Calu3 (cell line): ENCODE data around the gene ALG1. TPM values are rescaled to one million over a fixed set of nuclear protein-coding genes. Genes with fewer than 3 reads are reported as not detected.
A peak's percentile ranks its signal among the peaks of the same experiment; 100 is the strongest.
"Not testable (repeated sequence)": the region's sequence is repeated elsewhere in the genome, so short reads cannot be mapped to it uniquely, and the experiment has no call there.

Experiments used
- BruUV-seq: library from RNA; stranded (reverse); fragments of 400-500 nt; replicated peaks from 2 replicates; lab custom pipeline; 2021; lab: Mats Ljungman, UMichigan
- CTCF ChIA-PET: fragments of 300-600 bp; sonication (Branson Sonifier 250); formaldehyde crosslinking; loops from one replicate; lab custom pipeline; 2022; ENCODE audit warnings: antibody characterized with exemption; lab: Charles Lee
- DNase-seq: peaks from one replicate; pipeline ENCODE4 v3.0.0; 2022
- H3K27ac Mint-ChIP-seq: one replicate; pipeline ENCODE4 v1.8.0; 2022; ENCODE audit warnings: mixed read lengths; ENCODE audit not compliant: unreplicated experiment
- H3K27me3 Mint-ChIP-seq: one replicate; pipeline ENCODE4 v1.8.0; 2022; ENCODE audit warnings: mixed read lengths; ENCODE audit not compliant: unreplicated experiment
- H3K36me3 Mint-ChIP-seq: one replicate; pipeline ENCODE4 v1.8.0; 2022; ENCODE audit warnings: mild to moderate bottlenecking, moderate library complexity, mixed read lengths; ENCODE audit not compliant: insufficient read depth, unreplicated experiment
- H3K4me1 Mint-ChIP-seq: one replicate; pipeline ENCODE4 v1.8.0; 2022; ENCODE audit warnings: mild to moderate bottlenecking, low read depth, mixed read lengths; ENCODE audit not compliant: unreplicated experiment
- H3K4me3 Mint-ChIP-seq: one replicate; pipeline ENCODE4 v1.8.0; 2022; ENCODE audit warnings: mild to moderate bottlenecking, low read depth, moderate library complexity, mixed read lengths; ENCODE audit not compliant: unreplicated experiment
- H3K9me3 Mint-ChIP-seq: one replicate; pipeline ENCODE4 v1.8.0; 2022; ENCODE audit warnings: low read depth, mixed read lengths; ENCODE audit not compliant: unreplicated experiment
- CTCF ChIP-seq: fragments of 200-600 bp; IDR thresholded peaks from one replicate; pipeline ENCODE4 v1.8.0; 2022; ENCODE audit warnings: antibody characterized with exemption; ENCODE audit not compliant: unreplicated experiment
- intact Hi-C: fragments of 100-400 bp; cut with micrococcal nuclease; formaldehyde crosslinking; loops from one replicate; pipeline ENCODE4 v1.10.0; 2022; ENCODE audit not compliant: unreplicated experiment
- total RNA-seq: library from RNA; stranded (reverse); gene quantifications from 2 replicates; pipeline ENCODE4 v1.2.3, GENCODE V29; 2022

The ALG1 gene
- total RNA-seq, 1 experiment from 2014 or later, result 38.3 TPM

DNA sequence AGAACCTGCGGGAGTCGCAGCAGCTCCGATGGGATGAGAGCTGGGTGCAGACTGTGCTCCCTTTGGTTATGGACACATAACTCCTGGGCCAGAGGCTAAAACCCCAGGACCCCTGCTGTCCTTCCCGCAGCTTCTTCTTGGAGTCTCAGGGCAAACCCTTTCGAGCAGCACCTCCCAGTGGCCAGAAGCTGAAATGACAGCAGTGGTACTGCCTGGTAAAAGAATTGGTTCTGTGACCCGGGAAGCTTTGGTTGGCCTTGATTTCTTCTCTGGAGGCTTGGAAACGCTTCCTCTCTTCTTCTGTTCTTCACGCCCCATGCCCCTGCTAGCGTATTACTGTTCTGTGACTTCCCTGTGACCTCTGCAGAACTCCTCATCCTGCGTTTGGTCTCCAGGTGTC lies 13.2 kb downstream of the ALG1 start:
- BruUV-seq, H3K4me3 Mint-ChIP-seq, intact Hi-C loops, H3K9me3 Mint-ChIP-seq, H3K27ac Mint-ChIP-seq, H3K27me3 Mint-ChIP-seq, H3K4me1 Mint-ChIP-seq: not testable (repeated sequence)
- H3K36me3 Mint-ChIP-seq, result peaks cover 57% of the 10 kb centered on the region
- TF ChIP-seq CTCF, result peak; percentile 88
- peak; percentile 70 for DNase-seq
- CTCF ChIA-PET, result interaction anchor here (1.1 kb wide), 2 partner anchors 13 kb away, joined by 3 to 4 read pairs; no protein-coding TSS in a partner anchor

DNA sequence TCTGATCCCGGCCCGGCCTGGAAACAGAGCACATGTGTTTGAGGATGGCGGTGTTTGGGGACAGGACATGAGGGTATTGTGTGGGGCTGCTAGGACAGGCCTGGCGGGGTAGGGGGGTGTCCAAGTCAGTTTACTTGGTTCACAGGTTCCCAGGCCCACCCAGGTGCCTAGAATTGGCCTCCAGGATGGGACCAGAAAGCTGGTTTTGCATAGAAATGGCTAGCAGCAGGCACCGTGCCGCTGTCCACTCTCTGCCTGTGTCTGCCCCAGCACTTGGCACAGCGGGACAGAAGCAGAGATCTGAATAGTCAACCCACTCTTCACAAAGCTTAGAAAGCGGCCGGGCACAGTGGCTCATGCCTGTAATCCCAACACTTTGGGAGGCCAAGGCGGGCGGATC lies 14.1 kb downstream of the ALG1 start:
- H3K9me3 Mint-ChIP-seq, DNase-seq, H3K27ac Mint-ChIP-seq, BruUV-seq, CTCF ChIA-PET, intact Hi-C loops, H3K27me3 Mint-ChIP-seq, H3K4me1 Mint-ChIP-seq, H3K4me3 Mint-ChIP-seq: not testable (repeated sequence)
- H3K36me3 Mint-ChIP-seq, result peaks cover 54% of the 10 kb centered on the region

DNA sequence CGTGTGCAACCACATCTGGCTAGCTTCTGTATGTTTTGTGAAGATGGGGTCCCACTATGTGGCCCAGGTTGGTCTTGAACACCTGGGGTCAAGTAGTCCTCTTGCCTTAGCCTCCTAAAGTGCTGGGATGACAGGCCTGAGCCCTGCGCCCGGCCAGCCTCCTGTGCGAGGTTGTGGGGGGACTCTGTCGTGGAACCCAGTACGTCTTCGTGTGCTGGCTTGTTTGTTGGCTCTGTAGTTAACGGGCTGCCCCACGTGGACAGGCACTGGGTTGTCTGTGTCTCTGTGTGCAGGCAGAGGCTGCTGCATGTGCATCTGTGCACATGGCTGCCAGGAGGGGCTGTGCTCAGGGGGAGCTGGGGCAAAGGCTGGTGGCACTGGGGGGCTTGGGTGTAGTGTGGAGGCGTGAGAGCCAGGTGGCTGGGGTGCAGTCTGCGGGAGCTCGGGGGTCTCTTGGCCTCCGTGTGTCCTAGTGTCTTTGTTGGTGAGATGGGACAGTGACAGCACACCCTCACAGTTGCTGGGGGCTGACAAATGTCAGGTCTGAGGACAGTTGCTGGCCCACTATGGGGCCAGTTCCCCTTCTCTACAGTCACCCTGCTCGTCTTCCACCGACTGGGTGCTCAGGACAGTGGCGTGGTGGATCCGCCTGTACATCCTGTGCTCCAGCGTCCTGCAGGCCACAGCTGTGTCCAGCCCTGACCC lies 16.6 kb downstream of the ALG1 start:
- H3K4me1 Mint-ChIP-seq, H3K27ac Mint-ChIP-seq, BruUV-seq, H3K4me3 Mint-ChIP-seq, DNase-seq, intact Hi-C loops, CTCF ChIA-PET, H3K27me3 Mint-ChIP-seq, H3K9me3 Mint-ChIP-seq: not testable (repeated sequence)
- peaks cover 62% of the 10 kb centered on the region for H3K36me3 Mint-ChIP-seq

GRCh38 chr16:5088936-5089335 lies 17.3 kb downstream of the ALG1 start:
- intact Hi-C loops, H3K27me3 Mint-ChIP-seq, H3K27ac Mint-ChIP-seq, H3K9me3 Mint-ChIP-seq, DNase-seq, H3K4me3 Mint-ChIP-seq, H3K4me1 Mint-ChIP-seq, CTCF ChIA-PET, BruUV-seq: not testable (repeated sequence)
- peaks cover 61% of the 10 kb centered on the region for H3K36me3 Mint-ChIP-seq

DNA sequence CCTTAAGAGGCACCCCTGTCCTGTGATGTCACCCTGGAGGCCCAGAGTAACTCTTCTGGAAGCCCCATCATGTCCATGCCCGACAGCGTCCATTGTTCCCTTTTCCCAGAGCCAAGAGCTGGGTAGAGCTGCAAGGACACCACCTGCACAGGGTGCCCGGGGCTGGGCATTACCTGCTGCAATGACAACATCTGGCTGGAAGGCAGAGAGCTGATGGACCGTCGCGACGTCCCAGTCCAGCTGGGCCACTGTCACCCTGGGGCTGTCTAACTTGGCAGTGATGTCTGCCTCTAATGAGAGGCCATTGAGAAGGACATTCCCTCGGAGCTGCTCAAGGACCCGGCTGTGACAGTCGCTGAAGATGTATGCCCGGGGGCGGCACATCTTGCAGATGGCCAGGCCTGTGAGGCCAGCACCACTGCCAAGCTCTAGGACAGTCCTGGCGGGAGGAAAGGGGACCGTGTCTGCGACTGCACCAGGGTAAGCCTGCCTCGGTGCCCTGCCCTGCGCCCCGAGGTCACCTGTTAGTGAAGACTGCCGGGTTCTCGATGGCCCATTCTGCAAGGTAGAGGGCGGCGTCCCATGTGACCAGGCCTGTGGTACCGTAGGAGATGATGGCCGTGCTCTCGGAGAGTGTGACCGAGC lies 18.4 kb downstream of the ALG1 start:
- DNase-seq, H3K4me3 Mint-ChIP-seq, H3K27me3 Mint-ChIP-seq, H3K9me3 Mint-ChIP-seq, BruUV-seq, H3K4me1 Mint-ChIP-seq, CTCF ChIA-PET, H3K27ac Mint-ChIP-seq: not testable (repeated sequence)
- H3K36me3 Mint-ChIP-seq, result peaks cover 51% of the 10 kb centered on the region
- intact Hi-C loops, result loop anchor here (10.0 kb wide), 1 partner anchor 135 kb away; the partner anchor contains the start of gene SEC14L5

GRCh38 chr16:5090592-5090991 lies 18.9 kb downstream of the ALG1 start:
- H3K4me1 Mint-ChIP-seq, DNase-seq, H3K4me3 Mint-ChIP-seq, H3K9me3 Mint-ChIP-seq, H3K27ac Mint-ChIP-seq, CTCF ChIA-PET, H3K27me3 Mint-ChIP-seq, BruUV-seq: not testable (repeated sequence)
- peaks cover 45% of the 10 kb centered on the region for H3K36me3 Mint-ChIP-seq
- intact Hi-C loops, result loop anchor here (10.0 kb wide), 1 partner anchor 136 kb away; the partner anchor contains the start of gene SEC14L5

- not testable (repeated sequence) for H3K27ac Mint-ChIP-seq, DNase-seq, BruUV-seq, H3K4me3 Mint-ChIP-seq, H3K27me3 Mint-ChIP-seq, H3K9me3 Mint-ChIP-seq
- intact Hi-C loops, result loop anchor here (10.0 kb wide), 1 partner anchor 138 kb away; the partner anchor contains the start of gene SEC14L5
- CTCF ChIA-PET, result interaction anchor here (1.6 kb wide), 1 partner anchor 21 kb away, joined by 4 read pairs; the partner anchor contains the start of gene ALG1
- Mint-ChIP-seq H3K36me3 (peaks cover 47% of the 10 kb centered on the region), H3K4me1 (peaks cover 17% of the 10 kb centered on the region)
Observed at GRCh38 chr16:5093081-5093480, 21.4 kb downstream of the ALG1 start.

DNA sequence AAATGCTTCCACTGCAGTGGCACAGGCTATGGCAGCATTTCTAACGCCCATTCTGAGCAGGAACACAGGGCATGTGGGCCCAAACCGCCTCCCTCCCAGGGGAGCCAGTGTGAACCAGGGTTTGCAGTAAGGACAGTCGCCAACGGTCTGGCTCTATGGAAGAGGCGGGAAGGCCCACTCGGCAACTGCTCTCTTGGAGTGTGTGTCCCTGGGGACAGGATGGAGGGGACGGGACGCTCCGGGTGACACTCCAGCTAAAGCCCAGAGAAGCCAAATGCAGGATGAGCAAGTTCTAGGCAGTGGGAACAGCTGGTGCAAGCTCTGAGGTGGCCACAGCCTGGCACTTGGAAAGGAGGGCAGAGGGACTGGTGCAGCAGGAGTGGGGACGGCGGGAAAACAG lies 22.1 kb downstream of the ALG1 start:
- intact Hi-C loops, result loop anchor here (10.0 kb wide), 1 partner anchor 139 kb away; the partner anchor contains the start of gene SEC14L5
- peaks cover 17% of the 10 kb centered on the region for H3K4me1 Mint-ChIP-seq
- H3K27me3 Mint-ChIP-seq, CTCF ChIA-PET, DNase-seq, H3K9me3 Mint-ChIP-seq, H3K27ac Mint-ChIP-seq, H3K4me3 Mint-ChIP-seq, BruUV-seq: not testable (repeated sequence)
- peaks cover 48% of the 10 kb centered on the region for H3K36me3 Mint-ChIP-seq
